Panc1 (cell line): ENCODE data around the gene SMG1. TPM values are rescaled to one million over a fixed set of nuclear protein-coding genes. Genes with fewer than 3 reads are reported as not detected.

ENCODE experiments used
- ATAC-seq: fragments of 200-7000 bp; cut with Tn5 transposase; 2 replicates; pipeline ENCODE4 v1.9.1; 2020; ENCODE audit warnings: mild to moderate bottlenecking, moderate library complexity
- BruUV-seq: library from RNA; stranded (reverse); fragments of 400-500 nt; replicated peaks from 2 replicates; lab custom pipeline; 2021; lab: Mats Ljungman, UMichigan
- CTCF ChIA-PET: fragments of 300-600 bp; sonication (Branson Sonifier 250); formaldehyde crosslinking; loops from one replicate; lab custom pipeline; 2022; ENCODE audit warnings: antibody characterized with exemption; lab: Charles Lee
- POLR2A ChIA-PET: fragments of 300-600 bp; sonication (Branson Sonifier 250); formaldehyde crosslinking; loops from one replicate; lab custom pipeline; 2022; ENCODE audit warnings: antibody characterized with exemption; lab: Charles Lee
- DNase-seq: peaks from one replicate; pipeline ENCODE4 v3.0.0-alpha.2; 2010; ENCODE audit warnings: low read depth, low spot score
- H3K27ac ChIP-seq: 2 replicates; pipeline ENCODE4 v1.5.1; 2011; ENCODE audit warnings: mild to moderate bottlenecking, low read length, inconsistent platforms
- H3K27me3 ChIP-seq: fragments of 200-500 bp; sonication (Bioruptor generic); 2 replicates; pipeline ENCODE4 v1.6.0; 2014; ENCODE audit warnings: low read length, inconsistent platforms; ENCODE audit not compliant: control insufficient read depth, insufficient read depth
- H3K36me3 ChIP-seq: fragments of 200-500 bp; sonication (Bioruptor generic); 2 replicates; pipeline ENCODE4 v1.5.1; 2014; ENCODE audit warnings: inconsistent platforms, mild to moderate bottlenecking, low read length, moderate library complexity; ENCODE audit not compliant: control insufficient read depth, insufficient read depth
- H3K4me1 ChIP-seq: 2 replicates; pipeline ENCODE4 v1.5.1; 2011; ENCODE audit warnings: inconsistent platforms, mild to moderate bottlenecking, low read length, moderate library complexity; ENCODE audit not compliant: control insufficient read depth, insufficient read depth
- H3K4me3 ChIP-seq, 2 experiments: 2 replicates each; pipeline ENCODE4 v1.5.1; 2011 to 2012; ENCODE audit warnings: low read depth in 2 of 2, low read length in 2 of 2, mild to moderate bottlenecking in 2 of 2, inconsistent platforms in 1 of 2, moderate library complexity in 1 of 2
- H3K9me3 ChIP-seq: fragments of 200-500 bp; sonication (Bioruptor generic); 2 replicates; pipeline ENCODE4 v1.5.1; 2014; ENCODE audit warnings: low read depth, mild to moderate bottlenecking, inconsistent platforms, low read length, moderate library complexity; ENCODE audit not compliant: control insufficient read depth, insufficient read depth
- CTCF ChIP-seq: fragments of 450-650 bp; IDR thresholded peaks from 2 replicates; pipeline ENCODE4 v1.5.1; 2017; ENCODE audit warnings: mild to moderate bottlenecking
- POLR2AphosphoS5 ChIP-seq: IDR thresholded peaks from 2 replicates; pipeline ENCODE4 v1.6.1; 2012; ENCODE audit warnings: mild to moderate bottlenecking, low read depth, low read length, moderate library complexity
- REST ChIP-seq, 2 experiments: IDR thresholded peaks; 2 replicates each; pipeline ENCODE4 v1.6.1; 2011 to 2012; ENCODE audit warnings: low read depth in 2 of 2, control low read depth in 1 of 2, low read length in 1 of 2, mild to moderate bottlenecking in 1 of 2, moderate library complexity in 1 of 2; ENCODE audit not compliant: insufficient read depth in 1 of 2
- SIN3A ChIP-seq: IDR thresholded peaks from 2 replicates; pipeline ENCODE4 v1.6.1; 2012; ENCODE audit warnings: low read depth, mild to moderate bottlenecking, low read length, moderate library complexity, borderline replicate concordance; ENCODE audit not compliant: insufficient read depth
- TCF7L2 ChIP-seq: IDR thresholded peaks from 2 replicates; pipeline ENCODE4 v1.6.1; 2011; ENCODE audit warnings: mild to moderate bottlenecking, low read depth, low read length, inconsistent platforms
- in situ Hi-C: cut with HindIII; loops from 2 replicates; pipeline ENCODE4 v1.10.0; 2016; ENCODE audit warnings: low sequenced_read_pairs, low pct_unique_long_range_greater_than_20kb
- intact Hi-C: fragments of 100-400 bp; cut with micrococcal nuclease; formaldehyde crosslinking; loops from one replicate; pipeline ENCODE4 v1.10.0; 2022; ENCODE audit not compliant: unreplicated experiment
- total RNA-seq: library from RNA; stranded (reverse); gene quantifications from one replicate; pipeline ENCODE4 v1.2.1, GENCODE V29; 2021; ENCODE audit not compliant: unreplicated experiment

Gene SMG1
- total RNA-seq, 1 experiment from 2014 or later: 113 TPM

GRCh38 chr16:18966791-18967190, 40.6 kb upstream of the SMG1 start:
- Histone ChIP-seq H3K27me3 (no peaks in the 10 kb centered on the region), H3K36me3 (no peaks in the 10 kb centered on the region), H3K9me3 (no peaks in the 10 kb centered on the region), H3K4me1 (peaks cover 4% of the 10 kb centered on the region; the same call in 1 of the 2 replicates), H3K27ac (no peak overlapping the region), H3K4me3 (no peak overlapping the region)
- TF ChIP-seq CTCF: no peak
- TF ChIP-seq POLR2AphosphoS5: no peak
- no peak for TF ChIP-seq TCF7L2
- no peak for TF ChIP-seq SIN3A
- TF ChIP-seq REST (IDR thresholded peaks at IDR 0.05; ENCODE audit: insufficient read depth in 1 of 2, low read depth in 2 of 2, low read length in 1 of 2): no peak
- ATAC-seq (no peak), DNase-seq (no peak)
- in situ Hi-C loops: no loop called here
- intact Hi-C loops: no loop called here
- ChIA-PET POLR2A (no interaction called here), CTCF (interaction anchor here (0.6 kb wide), 1 partner anchor 90 kb away, joined by 3 read pairs; no protein-coding TSS in a partner anchor)
- BruUV-seq: no TSS peak

GRCh38 chr16:18965555-18965954, 39.3 kb upstream of the SMG1 start:
- CTCF ChIA-PET: interaction anchor here (0.7 kb wide), 1 partner anchor 56 kb away, joined by 5 read pairs; no protein-coding TSS in a partner anchor
- DNase-seq (no peak), ATAC-seq (no peak)
- Histone ChIP-seq H3K27me3 (no peaks in the 10 kb centered on the region), H3K36me3 (no peaks in the 10 kb centered on the region), H3K27ac (no peak overlapping the region), H3K4me1 (peaks cover 4% of the 10 kb centered on the region; the same call in 1 of the 2 replicates), H3K9me3 (no peaks in the 10 kb centered on the region), H3K4me3 (no peak overlapping the region)
- BruUV-seq: no TSS peak
- TF ChIP-seq REST (IDR thresholded peaks at IDR 0.05; ENCODE audit: insufficient read depth in 1 of 2, low read depth in 2 of 2, low read length in 1 of 2) (no peak), SIN3A (no peak), POLR2AphosphoS5 (no peak), TCF7L2 (no peak)
- in situ Hi-C loops (no loop called here), intact Hi-C loops (no loop called here)
- POLR2A ChIA-PET: no interaction called here
